GM18519 (cell line): Measurements from ENCODE around the gene ADD1.

Experiments used
- ATAC-seq: cut with Tn5 transposase; IDR thresholded peaks from one replicate; pipeline ENCODE4 v1.9.1; 2021; ENCODE audit warnings: mild to moderate bottlenecking, moderate library complexity; ENCODE audit not compliant: unreplicated experiment, low FRiP score

The ADD1 gene

GRCh38 chr4:2819244-2820215 lies 24.1 kb upstream of the ADD1 start:
- no peak for ATAC-seq

- ATAC-seq, result no peak
Observed at GRCh38 chr4:2820216-2820982, 23.2 kb upstream of the ADD1 start.

- ATAC-seq, result no peak
Observed at GRCh38 chr4:2822461-2823300, 21.0 kb upstream of the ADD1 start.

GRCh38 chr4:2823301-2823670 lies 20.4 kb upstream of the ADD1 start:
- no peak for ATAC-seq

GRCh38 chr4:2823671-2824328 lies 19.8 kb upstream of the ADD1 start:
- no peak for ATAC-seq

- ATAC-seq, result no peak
Observed at GRCh38 chr4:2824329-2824835, 19.3 kb upstream of the ADD1 start.

GRCh38 chr4:2824836-2825381 lies 18.7 kb upstream of the ADD1 start:
- ATAC-seq, result no peak

GRCh38 chr4:2825740-2826139 lies 17.9 kb upstream of the ADD1 start:
- ATAC-seq, result no peak

- ATAC-seq, result no peak
Observed at GRCh38 chr4:2827071-2827873, 16.4 kb upstream of the ADD1 start.

GRCh38 chr4:2827874-2828751 lies 15.5 kb upstream of the ADD1 start:
- ATAC-seq, result no peak

- no peak for ATAC-seq
Observed at GRCh38 chr4:2828758-2829181, 14.9 kb upstream of the ADD1 start.

- ATAC-seq, result no peak
Observed at GRCh38 chr4:2829321-2829932, 14.2 kb upstream of the ADD1 start.

GRCh38 chr4:2829933-2830451 lies 13.7 kb upstream of the ADD1 start:
- no peak for ATAC-seq

GRCh38 chr4:2830632-2831610 lies 12.7 kb upstream of the ADD1 start:
- no peak for ATAC-seq

- ATAC-seq, result no peak
Observed at GRCh38 chr4:2831611-2832308, 11.9 kb upstream of the ADD1 start.
